Uterus (tissue), 2 donors: Measurements from ENCODE around the gene RGS7.

ENCODE experiments used
- CTCF ChIP-seq, 4 experiments: fragments of 200-600 bp in 2 of 4; fragments of 450-650 bp in 2 of 4; sonication (generic) in 2 of 4; IDR thresholded peaks; one replicate each; pipeline ENCODE4 v1.5.1; 2016 to 2019; ENCODE audit warnings: antibody characterized with exemption in 4 of 4, mild to moderate bottlenecking in 2 of 4, moderate library complexity in 1 of 4
- POLR2A ChIP-seq, 2 donors: fragments of 450-650 bp; IDR thresholded peaks; one replicate each; pipeline ENCODE4 v1.6.1; 2016; ENCODE audit warnings: antibody characterized with exemption in 2 of 2, mild to moderate bottlenecking in 1 of 2, moderate library complexity in 1 of 2

- TF ChIP-seq CTCF (IDR thresholded peaks at IDR 0.05) (no peak), POLR2A (IDR thresholded peaks at IDR 0.05) (no peak)
Measured at GRCh38 chr1:240844486-240844885, 512.5 kb downstream of the RGS7 start.
